GM12892 (cell line): ENCODE measurements around the gene NEAT1.

Source experiments
- POLR2A ChIP-seq: IDR thresholded peaks from 2 replicates; pipeline ENCODE4 v1.6.1; 2011; ENCODE audit warnings: low read depth, low read length, control low read depth
- POLR2AphosphoS5 ChIP-seq: IDR thresholded peaks from 2 replicates; pipeline ENCODE4 v1.6.1; 2011; ENCODE audit warnings: low read depth, low read length, control low read depth
- TAF1 ChIP-seq: IDR thresholded peaks from 2 replicates; pipeline ENCODE4 v1.6.1; 2011; ENCODE audit warnings: low read depth, mild to moderate bottlenecking, control low read depth, low read length, borderline replicate concordance

DNA sequence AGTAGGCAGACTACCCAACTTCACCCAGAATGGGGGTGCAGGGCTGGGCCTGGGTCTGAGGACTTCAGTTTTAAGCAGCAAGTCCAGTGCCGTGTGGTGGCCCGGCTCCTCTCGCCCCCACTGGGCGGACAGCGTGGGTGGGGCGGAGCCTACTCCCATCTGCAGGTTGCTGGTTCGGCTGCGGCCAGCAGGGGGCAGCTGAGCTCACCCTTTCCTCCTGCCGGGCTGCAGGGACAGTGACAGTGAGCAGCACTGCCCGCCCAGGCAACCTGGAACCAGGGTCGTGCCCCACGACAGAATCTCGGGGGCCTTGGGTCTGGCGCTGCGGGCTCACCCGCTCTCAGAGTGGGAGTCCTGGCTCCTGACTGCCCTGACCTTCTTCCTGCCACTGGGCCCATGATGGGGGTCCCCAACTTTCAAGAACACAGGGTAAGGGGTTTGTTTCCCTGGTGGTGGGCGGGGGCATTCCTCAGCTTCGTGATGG is 6.2 kb upstream of the NEAT1 start:
- TF ChIP-seq POLR2AphosphoS5 (no peak; the same call in 1 of the 2 replicates), POLR2A (0 out of 2 replicates have a peak, but pooled peaks have one; percentile 44), TAF1 (no peak)
